Measurements from ENCODE around the gene ELN.

The ELN gene

DNA sequence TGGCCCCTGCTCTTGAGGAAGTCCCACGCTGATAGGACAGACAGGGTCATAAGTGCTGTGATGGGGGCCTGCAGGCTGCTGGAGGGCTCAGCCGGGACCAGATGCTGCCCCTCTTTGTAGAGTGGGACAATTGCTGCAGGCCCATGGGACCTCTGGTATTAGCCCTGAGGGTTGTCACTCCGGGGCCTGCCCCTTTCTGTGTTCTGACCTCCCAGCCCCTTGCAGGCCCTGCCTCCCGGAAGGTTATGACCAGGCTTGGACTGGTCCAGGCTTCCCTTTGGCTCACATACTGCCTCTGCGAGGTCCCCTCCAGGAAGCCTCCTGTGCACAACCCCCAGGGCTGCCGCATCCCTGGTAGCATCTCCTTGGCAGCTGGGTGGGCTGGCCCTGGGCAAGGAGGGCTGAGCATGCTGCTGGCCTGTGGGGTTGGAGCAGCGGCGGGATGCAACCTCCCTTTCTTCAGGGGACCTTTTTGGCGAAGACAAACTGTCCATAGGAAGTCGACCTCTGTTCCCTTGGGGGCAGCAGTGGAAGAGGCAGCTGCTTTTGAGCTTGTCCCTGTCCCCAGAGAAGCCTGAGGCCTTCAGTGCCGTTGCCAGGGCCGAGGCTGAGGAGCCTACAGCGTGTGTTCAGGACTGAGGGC, 64.5 kb downstream of the ELN start:
- peak overlapping the region; percentile 62 for H3K4me3 ChIP-seq (ENCODE audit: low read depth, low read length)
- TF ChIP-seq, protein P1, sequence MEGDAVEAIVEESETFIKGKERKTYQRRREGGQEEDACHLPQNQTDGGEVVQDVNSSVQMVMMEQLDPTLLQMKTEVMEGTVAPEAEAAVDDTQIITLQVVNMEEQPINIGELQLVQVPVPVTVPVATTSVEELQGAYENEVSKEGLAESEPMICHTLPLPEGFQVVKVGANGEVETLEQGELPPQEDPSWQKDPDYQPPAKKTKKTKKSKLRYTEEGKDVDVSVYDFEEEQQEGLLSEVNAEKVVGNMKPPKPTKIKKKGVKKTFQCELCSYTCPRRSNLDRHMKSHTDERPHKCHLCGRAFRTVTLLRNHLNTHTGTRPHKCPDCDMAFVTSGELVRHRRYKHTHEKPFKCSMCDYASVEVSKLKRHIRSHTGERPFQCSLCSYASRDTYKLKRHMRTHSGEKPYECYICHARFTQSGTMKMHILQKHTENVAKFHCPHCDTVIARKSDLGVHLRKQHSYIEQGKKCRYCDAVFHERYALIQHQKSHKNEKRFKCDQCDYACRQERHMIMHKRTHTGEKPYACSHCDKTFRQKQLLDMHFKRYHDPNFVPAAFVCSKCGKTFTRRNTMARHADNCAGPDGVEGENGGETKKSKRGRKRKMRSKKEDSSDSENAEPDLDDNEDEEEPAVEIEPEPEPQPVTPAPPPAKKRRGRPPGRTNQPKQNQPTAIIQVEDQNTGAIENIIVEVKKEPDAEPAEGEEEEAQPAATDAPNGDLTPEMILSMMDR (IDR thresholded peaks at IDR 0.05; ENCODE audit: low read depth, low read length, missing control alignments) = no peak
- DNase-seq (ENCODE audit: low read depth) = no peak

DNA sequence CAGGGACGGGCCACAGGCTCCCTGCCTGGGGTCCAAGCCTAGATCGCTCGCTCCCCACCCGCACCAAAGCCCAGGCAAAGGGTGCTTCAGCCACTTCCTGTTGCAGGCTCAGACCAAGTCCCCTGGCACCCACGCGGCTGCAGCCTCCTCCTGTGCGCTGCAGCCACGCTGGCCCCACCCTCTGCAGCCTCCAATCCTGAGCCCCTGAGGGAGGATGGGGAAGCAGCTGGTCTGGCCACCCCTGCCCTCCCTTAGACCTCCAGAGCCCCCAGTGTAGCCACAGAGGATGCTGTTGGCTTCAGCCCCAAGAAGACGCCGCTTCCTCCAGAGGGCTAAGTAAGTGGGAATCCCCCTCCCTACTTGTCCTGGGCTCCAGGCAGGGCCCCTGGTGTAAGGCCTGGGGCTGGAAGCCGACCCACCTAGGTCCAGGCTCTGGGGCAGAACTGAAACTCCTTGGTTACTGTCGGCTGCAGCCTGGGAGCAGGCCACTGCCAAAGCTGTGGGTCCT, 65.0 kb downstream of the ELN start:
- peak; percentile 45 for DNase-seq (ENCODE audit: low read depth)
- peak overlapping the region; percentile 62 for H3K4me3 ChIP-seq (ENCODE audit: low read depth, low read length)
- TF ChIP-seq, protein P1 (IDR thresholded peaks at IDR 0.05; ENCODE audit: low read depth, low read length, missing control alignments) = no peak

DNA sequence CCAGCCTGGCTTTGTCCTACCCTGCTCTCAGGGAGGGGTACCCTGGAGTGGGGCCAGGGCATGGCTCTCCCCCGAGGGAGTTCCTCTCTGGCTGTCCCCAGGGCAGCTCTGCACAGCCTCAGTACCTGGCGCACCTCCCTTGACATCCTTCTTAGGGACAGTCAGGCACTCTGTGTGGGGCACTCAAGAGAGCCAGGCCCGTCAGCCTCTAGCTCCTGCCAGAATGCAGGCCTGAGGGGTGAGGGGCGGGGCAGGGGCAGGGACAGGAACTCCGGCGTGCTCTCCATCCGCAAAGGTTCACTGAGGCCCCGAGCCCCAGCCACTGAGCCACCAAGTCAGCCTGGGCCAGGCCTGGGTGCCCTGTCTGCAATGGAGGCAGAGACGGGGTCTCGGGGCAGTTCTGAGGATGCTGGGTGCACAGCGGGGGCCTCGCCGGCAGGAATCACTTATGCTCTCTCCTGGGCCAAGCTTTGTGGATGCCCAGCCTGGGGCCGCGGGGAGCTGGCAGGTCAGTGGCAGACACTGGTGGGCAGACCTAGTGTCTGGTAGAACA, 65.8 kb downstream of the ELN start:
- H3K4me3 ChIP-seq (ENCODE audit: low read depth, low read length) = peak overlapping the region; percentile 62
- TF ChIP-seq, protein P1 (IDR thresholded peaks at IDR 0.05; ENCODE audit: low read depth, low read length, missing control alignments) = no peak
- DNase-seq (ENCODE audit: low read depth) = no peak

DNA sequence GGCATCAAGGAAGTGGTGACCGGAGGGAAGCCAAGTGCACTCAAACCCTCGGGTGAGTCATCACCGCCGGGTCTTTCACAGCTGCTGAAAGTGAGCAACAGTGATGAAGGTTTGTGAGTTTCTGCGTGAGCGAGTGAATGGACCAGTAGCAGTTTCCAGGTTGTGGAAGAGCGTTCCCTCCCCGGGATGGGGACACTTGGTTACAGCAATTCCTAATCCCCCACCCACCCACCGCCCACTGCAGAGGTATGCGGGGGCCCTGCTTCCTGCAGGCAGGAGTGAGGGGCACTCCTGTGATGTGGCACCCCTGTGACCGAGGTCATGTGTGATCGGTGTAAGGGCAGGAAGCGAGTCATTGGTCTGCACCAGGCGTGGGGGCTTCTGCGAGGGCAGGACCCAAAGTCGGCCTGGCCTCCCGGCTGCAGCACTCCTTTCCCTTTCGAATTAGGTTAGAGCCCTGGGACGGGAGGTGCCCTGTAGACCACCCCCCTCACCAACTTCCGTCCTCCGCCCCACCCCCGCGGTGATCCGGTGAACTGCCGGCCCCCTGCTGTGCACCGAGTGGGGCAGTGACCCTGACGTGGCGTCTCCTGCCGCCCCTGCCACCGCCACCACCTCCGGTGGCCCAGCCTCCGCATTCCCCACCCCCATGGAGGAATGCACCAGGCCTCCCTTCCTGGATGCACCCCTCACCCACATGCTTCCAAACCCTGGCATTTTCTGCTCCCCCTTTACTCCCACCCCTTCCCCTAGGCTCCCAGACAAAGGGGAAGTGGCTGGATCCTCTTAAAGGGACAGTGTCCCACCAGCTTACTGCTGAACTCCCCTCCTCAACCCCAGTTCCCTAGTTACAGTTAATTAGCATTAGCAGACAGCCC, 66.5 kb downstream of the ELN start:
- H3K4me3 ChIP-seq (ENCODE audit: low read depth, low read length) = peak overlapping the region; percentile 62
- TF ChIP-seq, protein P1 (IDR thresholded peaks at IDR 0.05; ENCODE audit: low read depth, low read length, missing control alignments) = no peak
- DNase-seq (ENCODE audit: low read depth) = peak; percentile 47

DNA sequence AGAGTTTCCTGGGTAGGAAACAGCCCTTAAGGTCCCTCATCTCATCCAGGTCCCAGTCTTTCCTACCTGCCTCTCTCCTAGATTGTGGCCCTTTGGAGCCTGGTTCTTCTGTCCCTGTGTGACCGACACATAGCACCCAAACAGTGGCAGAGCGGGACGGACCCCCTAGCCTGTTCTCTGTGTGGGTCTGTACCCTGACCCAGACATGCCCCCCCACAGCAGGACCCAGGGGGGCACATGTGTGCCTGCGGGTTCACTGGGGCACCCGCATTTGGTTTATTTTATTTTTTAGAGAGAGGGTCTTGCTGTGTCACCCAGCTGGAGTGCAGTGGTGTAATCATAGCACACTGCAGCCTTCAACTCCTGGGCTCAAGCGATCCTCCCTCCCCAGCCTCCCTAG, 67.2 kb downstream of the ELN start:
- H3K4me3 ChIP-seq (ENCODE audit: low read depth, low read length) = peak overlapping the region; percentile 62
- TF ChIP-seq, protein P1 (IDR thresholded peaks at IDR 0.05; ENCODE audit: low read depth, low read length, missing control alignments) = no peak
- DNase-seq (ENCODE audit: low read depth) = no peak

DNA sequence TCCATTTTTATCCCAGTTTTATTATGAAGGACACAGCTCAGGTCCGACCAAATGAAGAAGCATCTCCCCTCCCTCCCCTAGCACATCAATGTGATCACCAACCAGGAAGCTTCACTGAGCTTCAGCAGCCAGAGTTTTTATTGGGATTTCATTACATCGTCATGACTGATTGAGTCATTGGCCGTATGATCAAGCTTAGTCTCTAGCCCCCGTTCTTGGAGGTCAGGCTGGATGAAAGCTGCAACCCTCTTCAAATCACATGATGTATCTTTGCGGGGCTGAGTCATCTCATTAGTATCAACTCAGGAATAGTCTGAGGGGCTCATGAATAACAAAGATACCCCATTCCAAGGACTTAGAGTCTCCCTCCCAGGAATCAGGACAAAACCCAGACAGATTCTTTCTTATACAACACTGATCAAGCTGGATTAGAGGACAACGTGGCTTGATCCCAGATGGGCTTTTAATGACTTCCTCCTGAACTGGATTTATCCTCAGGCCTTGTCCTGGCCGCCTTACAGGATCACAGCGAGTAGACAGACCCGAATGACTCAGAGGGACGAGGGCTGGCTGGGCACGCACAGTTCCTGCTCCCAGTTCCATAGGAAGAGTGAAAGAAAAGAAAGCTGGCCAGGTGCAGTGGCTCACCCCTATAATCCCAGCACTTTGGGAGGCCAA, 70.1 kb downstream of the ELN start:
- TF ChIP-seq, protein P1 (IDR thresholded peaks at IDR 0.05; ENCODE audit: low read depth, low read length, missing control alignments) = no peak
- DNase-seq (ENCODE audit: low read depth) = no peak
- H3K4me3 ChIP-seq (ENCODE audit: low read depth, low read length) = no peak overlapping the region
